H7 (cell line): ENCODE measurements around the gene NOM1. TPM values are rescaled to one million over a fixed set of nuclear protein-coding genes. Genes with fewer than 3 reads are reported as not detected.

Source experiments
- DNase-seq: peaks from one replicate; pipeline ENCODE4 v3.0.0; 2012
- H3K27me3 ChIP-seq: 2 replicates; pipeline ENCODE4 v1.6.0; 2011; ENCODE audit warnings: mild to moderate bottlenecking, low read length; ENCODE audit not compliant: control insufficient read depth, insufficient read depth
- H3K36me3 ChIP-seq: replicated peaks from 2 replicates; pipeline ENCODE4 v1.5.1; 2011; ENCODE audit warnings: low read length; ENCODE audit not compliant: control insufficient read depth, insufficient read depth
- H3K4me3 ChIP-seq: 2 replicates; pipeline ENCODE4 v1.5.1; 2011; ENCODE audit warnings: low read depth, mild to moderate bottlenecking, control low read depth, low read length, moderate library complexity; ENCODE audit not compliant: insufficient read depth
- total RNA-seq: library from RNA; depleted of rRNA; stranded (reverse); fragments of >200 nt; shearing (Covaris generic); gene quantifications from 2 replicates; pipeline ENCODE4 v1.2.3, GENCODE V29; 2014

Gene NOM1
- total RNA-seq, 1 experiment from 2014 or later, result 12.7 TPM

DNA sequence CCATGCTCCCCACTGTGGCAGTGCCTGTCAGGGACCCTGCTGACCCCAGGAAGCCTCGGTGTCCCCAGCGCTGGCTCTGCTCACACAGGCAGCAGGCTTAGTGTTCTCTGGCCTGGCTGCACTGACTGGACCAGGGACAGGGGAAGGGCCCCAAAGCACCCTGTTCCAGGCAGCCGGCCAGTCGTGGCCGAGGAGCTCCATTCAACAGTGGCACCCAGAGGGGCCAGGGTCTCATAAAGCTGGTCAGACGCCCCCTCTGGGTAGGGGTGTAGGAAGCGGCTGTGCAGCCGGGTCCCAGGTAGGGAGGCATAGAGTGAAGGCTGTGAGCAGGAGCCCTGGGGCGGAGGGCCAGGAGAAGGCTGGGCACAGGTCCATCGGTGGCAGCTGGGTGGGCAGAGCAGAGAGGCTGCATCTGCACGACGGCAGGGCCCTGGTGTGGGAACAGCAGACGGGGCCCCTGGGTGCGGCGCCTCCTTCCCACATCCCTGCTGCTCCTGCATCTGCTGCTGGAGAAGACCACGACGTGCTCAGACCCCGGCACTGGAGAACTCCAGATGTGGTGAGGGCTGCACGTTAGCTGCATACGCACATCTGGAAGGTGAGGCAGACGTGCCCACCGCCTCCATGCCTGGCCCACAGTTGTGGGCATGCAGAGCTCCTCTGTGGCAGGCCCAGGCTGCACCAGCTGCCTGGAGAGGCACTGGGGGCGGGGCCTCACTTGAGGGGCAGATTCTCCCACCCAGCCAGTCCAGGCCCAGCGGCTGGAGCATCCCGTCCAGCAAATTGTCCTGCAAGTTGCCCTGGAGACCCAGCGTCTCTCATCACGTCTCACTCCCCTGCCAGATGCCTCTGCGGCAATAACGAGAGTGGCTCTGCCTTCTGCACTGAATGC, 35.8 kb downstream of the NOM1 start:
- no peaks in the 10 kb centered on the region for H3K36me3 ChIP-seq
- no peak overlapping the region for H3K4me3 ChIP-seq
- no peaks in the 10 kb centered on the region for H3K27me3 ChIP-seq
- DNase-seq, result peak; percentile 55

DNA sequence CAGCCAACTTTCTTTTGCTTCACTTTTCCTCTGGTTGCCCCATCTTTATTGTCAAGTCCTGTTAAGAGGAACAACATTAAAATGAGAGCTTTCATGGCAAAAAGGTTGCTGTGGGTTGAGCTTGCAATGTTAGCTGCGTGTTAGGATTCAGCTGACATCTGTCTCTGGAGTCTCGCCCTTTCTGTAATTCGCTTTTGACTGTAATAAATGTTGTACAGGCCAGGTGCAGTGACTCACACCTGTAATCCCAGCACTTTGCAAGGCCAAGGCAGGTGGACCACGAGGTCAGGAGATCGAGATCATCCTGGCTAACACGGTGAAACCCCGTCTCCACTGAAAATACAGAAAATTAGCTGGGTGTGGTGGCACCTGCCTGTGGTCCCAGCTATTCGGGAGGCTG, 36.9 kb downstream of the NOM1 start:
- no peak for DNase-seq
- H3K36me3 ChIP-seq, result no peaks in the 10 kb centered on the region
- no peaks in the 10 kb centered on the region for H3K27me3 ChIP-seq
- no peak overlapping the region for H3K4me3 ChIP-seq

DNA sequence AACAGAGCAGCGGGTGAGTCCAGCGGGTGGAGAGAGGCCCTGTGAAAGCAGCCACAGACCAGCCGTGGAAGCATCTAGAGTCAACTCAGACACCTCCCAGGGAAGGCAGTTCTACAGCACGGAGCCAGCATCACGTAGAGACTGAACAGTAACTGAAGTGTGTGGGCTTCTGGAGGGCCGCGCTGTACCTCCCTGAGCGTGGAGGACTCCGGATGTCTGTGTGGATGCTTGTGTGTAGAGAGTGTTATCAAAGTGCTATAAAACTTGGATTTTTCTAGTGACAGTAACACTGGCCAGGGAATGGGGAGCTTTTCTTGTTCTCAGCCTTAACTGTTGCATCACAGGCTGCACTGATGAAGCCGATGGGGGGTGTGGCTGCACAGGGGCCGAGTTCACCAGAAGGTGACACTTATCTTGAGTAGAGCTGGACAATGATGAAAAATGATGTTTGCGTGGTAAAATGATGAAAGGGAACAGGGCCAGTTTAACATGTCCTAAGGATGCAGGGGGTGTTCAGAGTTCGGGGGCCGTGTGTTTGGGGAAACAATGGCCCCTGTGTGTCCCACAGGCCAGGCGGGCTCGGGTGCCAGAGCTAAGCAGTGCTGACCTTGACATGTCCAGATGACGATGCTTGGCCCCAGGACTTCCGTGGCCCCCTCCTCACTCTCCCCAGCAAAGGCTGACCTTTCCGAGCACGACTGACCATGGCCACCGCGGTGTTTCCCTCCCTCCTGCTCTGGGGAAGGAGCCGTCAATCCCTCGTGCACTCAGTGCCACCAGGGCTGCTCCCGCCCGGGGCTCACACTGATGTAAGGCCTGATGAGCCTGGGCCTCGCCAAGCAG, 39.1 kb downstream of the NOM1 start:
- no peak for DNase-seq
- no peak overlapping the region for H3K4me3 ChIP-seq
- no peaks in the 10 kb centered on the region for H3K36me3 ChIP-seq
- no peaks in the 10 kb centered on the region for H3K27me3 ChIP-seq

DNA sequence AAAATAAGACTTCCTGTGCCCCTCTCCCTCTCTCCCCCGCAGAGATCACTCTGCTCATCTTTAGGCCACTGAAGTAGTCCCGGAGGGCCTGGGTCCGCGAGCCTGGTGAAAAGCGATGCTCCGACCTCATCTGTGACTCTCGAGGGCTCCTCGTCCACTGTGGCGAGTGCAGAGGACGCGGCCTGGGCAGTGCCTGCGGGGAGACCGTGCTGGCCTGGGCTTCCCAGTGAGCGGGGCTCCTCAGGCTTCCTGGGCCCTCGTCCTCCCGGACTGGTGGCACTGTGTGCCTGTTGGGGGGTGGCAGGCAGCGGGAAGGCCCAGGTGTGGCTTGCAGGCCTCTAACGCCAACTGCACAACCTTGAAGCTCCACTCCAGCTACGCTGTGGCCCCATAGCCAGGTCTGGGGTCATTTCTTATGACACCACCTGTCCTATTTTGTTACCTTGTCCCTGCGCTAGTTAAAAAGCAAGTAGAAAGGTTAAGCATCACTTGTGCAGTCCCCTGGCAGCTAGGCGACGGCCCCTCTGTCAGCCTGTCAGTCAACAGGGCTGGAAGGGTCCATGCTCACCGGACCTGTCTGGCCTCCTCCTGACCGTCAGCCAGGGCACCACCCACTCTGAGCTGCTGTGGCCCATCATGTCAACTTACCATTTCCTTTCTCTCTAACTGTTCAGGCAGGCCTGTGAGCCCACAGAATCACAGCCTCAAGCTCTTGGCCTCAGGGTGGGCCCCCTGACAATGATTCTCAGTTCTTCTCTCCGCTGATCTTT, 40.4 kb downstream of the NOM1 start:
- no peak for DNase-seq
- Histone ChIP-seq H3K36me3 (no peaks in the 10 kb centered on the region), H3K27me3 (no peaks in the 10 kb centered on the region), H3K4me3 (no peak overlapping the region)

DNA sequence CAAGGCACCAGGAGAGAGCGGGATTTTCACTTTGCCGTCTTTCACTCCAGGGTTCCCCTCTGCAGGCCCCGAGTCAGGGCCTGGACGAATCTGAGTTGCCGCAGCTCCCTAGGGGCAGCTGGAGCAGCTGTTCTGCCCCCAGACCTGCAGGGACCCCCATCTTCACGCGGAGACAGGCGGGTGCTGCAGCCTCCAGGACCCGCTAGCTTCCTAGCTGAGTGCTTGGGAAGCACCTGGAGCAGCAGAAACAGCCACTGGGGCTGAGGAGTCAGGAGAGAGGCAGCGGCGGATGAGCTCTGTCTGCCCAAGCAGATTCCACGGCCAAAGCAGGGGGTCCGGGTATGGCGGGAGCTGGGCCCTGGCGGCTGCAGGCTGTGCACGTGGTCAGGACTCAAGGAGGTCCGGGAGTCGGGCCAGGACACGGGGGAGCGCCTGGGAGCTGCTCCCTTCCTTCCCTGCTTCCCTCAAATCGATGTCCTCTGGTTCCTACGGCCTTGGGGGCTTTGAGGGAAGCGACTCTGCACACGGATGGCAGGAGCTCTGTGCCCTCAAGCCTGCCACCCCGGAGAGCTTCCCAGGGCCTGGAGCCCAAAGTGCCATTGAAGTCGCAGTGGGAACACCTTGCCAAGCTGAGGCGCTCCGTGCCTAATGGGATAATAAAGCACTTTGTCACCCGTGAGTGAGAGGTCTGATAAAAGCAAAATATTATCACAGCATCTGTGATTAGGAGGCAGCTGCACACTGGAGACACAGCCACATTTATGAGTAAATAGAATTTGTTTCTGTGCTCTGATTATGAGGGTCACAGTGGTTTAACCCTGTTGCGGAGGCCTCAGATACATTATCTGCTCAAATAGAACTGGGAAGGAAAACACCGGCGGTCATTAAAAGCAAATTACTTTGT, 43.8 kb downstream of the NOM1 start:
- no peak overlapping the region for H3K4me3 ChIP-seq
- DNase-seq, result peak; percentile 62
- H3K27me3 ChIP-seq, result peaks cover 21% of the 10 kb centered on the region
- no peaks in the 10 kb centered on the region for H3K36me3 ChIP-seq

DNA sequence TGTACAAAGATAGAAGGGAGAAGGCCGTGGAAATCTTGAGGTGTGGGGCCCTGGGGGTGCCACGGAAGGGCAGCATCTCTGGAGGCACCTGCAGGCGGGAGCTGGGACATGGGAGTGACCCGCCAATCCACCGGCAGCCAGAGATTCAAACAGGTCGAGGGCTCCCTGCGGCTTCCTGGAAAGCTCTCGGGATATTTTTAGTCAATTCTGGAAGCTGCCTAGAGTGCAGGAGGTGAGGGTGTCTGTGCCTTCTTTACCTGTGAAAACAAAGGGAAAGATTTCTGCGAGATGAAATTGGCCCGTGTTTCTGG, 44.4 kb downstream of the NOM1 start:
- peak; percentile 63 for DNase-seq
- Histone ChIP-seq H3K4me3 (no peak overlapping the region), H3K36me3 (no peaks in the 10 kb centered on the region), H3K27me3 (peaks cover 27% of the 10 kb centered on the region)

DNA sequence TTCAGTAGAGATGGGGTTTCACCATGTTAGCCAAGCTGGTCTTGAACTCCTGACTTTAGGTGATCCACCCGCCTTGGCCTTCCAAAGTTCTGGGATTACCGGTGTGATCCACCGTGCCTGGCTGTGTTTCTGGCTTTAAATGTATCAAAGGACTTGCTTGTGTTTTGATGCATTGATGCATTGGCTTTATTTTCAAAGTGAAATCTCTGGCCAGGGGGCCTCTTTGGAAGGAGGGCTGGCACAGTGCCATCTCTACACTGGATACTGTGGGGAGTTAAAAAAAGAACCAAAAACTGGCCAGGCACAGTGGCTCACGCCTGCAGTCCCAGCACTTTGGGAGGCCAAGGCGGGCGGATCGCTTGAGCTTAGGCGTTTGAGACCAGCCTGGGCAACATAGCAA, 44.9 kb downstream of the NOM1 start:
- no peaks in the 10 kb centered on the region for H3K36me3 ChIP-seq
- peaks cover 32% of the 10 kb centered on the region for H3K27me3 ChIP-seq
- no peak overlapping the region for H3K4me3 ChIP-seq
- DNase-seq, result no peak

DNA sequence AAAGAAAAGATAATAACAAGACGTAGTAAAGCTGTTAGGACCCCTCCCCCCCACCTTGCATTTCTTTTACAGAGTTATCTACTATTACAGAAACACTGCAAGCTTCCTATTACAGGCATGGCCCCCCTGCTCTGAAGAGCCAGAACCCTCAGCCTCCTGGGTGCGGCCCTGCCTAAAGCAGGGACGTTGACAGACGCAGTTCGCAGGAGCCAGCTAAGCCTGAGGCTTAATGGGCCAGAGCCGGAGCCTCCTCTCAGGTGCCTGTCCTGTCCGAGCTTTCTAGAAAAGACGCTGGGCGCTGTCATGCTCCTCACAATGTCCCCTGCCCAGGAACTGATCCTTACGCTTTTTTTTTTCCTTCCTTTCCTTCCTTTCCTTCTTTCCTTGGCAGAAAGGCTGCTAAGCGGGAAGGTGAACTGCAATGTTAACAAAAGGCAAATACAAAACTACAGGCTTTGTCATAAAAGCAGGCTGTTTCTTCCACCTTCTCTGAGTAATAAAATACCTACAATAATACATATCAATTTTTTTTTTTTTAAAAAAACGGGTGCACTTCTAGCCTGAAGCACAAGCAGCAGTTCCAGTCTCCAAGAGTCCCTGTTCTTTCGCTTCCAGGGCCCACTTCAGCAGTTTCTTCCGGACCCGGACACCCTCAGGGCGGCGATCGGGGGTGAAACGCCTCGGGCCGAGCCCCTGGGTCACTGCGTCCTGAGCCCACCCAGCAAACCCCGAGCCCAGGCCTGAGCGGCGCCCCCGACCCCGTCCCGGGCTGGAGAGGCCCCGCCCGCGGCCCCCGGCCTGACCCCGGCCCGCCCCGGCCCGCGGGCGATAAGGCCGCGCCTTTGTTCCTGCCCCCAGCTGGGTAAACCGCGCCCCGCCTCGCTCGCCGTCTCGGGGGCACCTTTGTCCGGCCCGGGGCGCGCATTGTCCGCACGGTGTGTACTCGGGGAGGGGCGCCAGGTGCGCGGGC, 49.8 kb downstream of the NOM1 start:
- H3K27me3 ChIP-seq, result peaks cover 79% of the 10 kb centered on the region
- peak; percentile 91 for DNase-seq
- H3K4me3 ChIP-seq, result peak overlapping the region; percentile 21; the same call in 1 of the 2 replicates
- H3K36me3 ChIP-seq, result no peaks in the 10 kb centered on the region

DNA sequence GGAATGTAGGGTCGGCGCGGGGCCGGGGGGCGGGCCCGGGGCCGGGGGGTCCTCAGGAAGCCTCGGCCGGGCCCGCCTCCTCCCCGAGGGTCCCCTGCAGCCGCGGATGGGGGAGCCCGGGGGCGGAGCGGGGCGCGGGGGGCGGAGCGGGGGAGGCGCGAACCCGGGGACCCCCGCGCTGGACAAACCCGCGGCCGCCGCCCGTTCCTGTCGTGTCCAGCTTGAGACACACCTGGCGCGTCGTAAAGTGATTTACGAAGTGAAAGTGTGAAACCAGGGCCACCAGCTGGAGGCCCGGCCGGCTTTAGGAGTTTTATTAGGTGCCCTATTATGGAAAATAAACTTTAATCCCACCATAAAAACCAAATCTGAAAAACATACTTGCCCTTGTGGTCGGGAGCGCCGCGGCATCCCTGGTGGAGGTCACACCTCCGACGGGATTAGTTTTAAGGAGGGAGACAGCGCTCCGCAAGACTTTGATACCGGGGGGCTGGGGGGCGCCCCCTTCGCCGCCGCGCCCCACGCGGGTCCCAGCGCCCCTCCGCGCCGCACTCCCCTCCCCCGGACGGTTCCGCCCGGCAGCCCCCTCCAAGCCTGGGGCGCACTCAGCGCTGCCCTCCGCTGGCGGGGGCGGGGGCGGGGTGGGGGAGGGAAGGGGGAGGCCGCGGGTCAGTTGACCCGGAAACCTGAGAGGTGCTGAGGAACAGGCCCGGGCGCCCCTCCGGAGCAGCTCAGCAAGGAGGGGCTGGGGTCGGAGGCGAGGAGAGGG, 50.6 kb downstream of the NOM1 start:
- Histone ChIP-seq H3K4me3 (peak overlapping the region; percentile 17; the same call in 1 of the 2 replicates), H3K27me3 (peaks cover 88% of the 10 kb centered on the region), H3K36me3 (no peaks in the 10 kb centered on the region)
- peak; percentile 84 for DNase-seq

DNA sequence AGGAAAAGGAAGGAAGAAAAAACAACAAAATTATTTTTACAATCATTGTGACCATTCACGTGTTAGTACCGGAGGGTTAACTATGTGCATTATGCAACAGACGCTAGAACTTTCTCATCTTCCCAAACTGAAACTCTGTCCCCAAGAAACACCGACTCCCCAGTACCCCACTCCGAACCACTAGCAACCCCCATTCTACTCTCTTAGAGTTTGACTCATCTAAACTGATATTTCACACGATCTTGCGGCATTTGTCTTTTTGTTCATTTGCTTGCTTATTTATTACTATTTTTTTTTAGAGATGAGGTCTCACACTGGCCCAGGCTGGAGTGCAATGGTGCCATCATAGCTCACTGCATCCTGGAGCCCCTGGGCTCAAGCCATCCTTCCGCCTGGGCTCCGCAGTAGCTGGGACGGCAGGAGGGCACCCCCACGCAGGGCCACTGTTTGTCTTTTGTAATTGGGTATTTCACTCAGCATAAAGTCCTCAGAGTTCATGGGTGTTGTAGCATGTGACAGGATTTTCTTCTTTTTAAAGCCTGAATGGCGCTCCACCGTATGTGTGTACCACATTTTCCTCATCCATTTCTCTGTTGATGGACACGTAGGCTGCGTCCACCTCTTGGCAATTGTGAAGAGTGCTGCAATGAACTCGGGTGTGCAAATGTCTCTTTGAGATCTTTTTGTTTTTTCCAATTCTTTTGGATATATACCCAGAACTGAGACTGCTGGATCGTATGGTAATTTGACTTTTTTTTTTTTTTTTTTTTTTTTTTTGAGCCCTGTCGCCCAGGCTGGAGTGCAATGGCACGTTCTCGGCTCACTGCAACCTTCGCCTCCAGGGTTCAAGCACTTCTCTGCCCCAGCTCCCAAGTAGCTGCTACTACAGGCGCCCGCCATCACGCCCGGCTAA, 51.5 kb downstream of the NOM1 start:
- Histone ChIP-seq H3K27me3 (peaks cover 96% of the 10 kb centered on the region), H3K36me3 (no peaks in the 10 kb centered on the region), H3K4me3 (no peak overlapping the region)
- peak; percentile 49 for DNase-seq

DNA sequence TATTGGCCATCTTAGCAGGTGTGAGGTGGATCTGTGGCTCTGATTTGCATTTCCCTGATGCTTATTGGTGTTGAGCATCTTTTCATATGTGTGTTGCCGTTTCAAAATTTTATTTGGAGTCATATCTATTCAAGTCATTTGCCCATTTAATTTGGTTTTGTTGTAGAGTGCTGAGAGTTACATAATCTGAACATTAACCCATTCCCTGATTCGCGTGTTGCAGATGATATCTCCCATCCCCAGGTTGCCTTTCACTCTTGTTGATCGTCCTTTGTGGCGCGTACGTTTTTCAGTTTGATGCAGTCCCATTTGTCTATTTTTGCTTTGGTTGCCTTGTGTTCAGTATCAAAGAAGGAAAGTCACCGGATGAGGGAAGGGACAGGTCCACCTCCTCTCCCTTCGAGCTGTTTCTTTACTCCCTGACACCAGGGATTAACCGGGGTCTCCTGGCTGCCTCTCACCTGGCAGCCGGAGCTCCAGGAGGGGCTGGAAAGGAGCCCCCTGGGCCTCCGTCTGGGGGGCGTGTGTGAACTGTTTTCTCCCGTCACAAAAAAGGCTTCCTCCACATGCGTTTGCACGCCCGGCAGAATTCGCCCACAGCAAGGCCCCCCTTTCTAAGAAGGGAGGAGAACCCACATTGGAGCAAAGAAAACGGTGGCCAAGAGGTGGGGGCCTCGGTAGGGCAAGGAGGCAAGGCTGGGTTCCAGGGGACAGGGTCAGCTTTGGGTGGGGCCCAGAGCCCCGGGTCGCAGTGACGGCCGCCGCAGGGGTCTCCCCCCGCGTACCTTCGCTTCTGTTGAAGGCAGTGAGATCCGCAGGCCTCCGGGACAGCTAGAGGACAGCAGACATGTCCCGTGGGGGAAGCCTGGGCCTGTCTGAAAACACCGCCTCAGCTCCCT, 52.7 kb downstream of the NOM1 start:
- DNase-seq, result peak; percentile 57
- H3K27me3 ChIP-seq, result peaks cover 97% of the 10 kb centered on the region
- no peak overlapping the region for H3K4me3 ChIP-seq
- H3K36me3 ChIP-seq, result no peaks in the 10 kb centered on the region
